HG03378 (cell line): ENCODE measurements around the gene ZSWIM5.
"Not testable (repeated sequence)": the region's sequence is repeated elsewhere in the genome, so short reads cannot be mapped to it uniquely, and the experiment has no call there.

ENCODE experiments used
- ATAC-seq: cut with Tn5 transposase; IDR thresholded peaks from one replicate; pipeline ENCODE4 v1.9.1; 2021; ENCODE audit warnings: mild to moderate bottlenecking, moderate library complexity; ENCODE audit not compliant: unreplicated experiment

Gene ZSWIM5

DNA sequence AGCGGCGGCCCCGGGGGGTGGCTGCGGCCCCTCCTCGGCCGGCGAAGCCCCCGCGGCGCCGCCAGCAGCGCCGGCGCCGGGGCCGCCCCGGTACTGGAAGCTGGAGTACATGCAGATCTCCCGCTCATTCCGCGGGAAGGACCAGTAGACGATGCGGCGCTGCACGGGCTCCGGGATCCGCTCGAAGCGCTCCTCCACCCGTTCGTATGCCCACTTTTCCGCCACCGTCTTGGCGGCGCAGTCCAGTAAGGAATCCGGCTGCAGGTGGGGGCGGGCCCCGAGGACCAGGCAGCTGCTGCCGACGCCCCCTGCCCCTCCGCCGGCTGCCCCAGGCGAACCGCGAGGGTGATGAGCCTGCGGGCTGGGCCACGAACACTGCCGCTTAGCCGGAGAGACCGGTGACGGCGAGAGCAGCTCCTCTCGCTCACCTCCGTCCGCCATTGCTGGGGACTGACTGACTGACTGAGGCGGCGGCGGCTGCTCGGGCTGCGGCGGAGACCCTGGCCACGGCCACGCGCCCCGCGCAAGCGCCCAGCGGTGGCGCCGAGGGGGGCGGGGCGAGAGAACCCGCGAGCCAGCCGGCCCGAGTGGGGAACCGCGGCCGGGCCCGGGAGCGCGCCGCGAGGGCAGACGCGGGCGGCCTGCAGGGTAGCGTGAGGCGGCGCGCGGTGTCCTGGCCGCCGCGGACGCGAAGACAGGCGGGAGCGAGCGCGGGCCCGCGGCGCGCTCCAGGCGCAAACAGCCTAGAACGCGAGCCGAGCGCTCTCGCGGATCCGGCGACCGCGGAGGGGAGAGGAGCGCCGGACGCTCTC, at the start of gene ZSWIM5:
Gene ZSWIM5 (minus strand): TSS at position 696 of the 812 bp plus-strand sequence. CDS start 255 bp downstream, at position 441.
- ATAC-seq = no peak

DNA sequence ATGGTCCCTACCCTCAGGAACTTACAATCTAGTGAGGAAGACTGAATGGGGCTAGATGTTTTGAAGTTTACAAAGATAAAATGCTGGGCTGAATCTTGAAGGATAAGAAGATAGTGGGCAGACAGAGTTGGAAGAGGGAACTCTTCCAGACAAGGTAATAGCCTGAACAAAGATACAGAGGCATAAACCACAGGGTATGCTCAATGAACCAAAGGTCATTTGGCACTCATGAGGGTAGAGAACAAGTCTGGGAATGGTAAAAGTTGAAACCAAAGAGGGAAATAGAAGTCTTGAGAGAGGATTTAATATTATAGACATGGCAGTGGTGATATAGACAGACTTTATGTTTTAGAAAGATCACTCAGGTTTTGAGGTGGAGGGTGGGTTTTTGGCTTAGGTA, 48.1 kb upstream of the ZSWIM5 start:
- ATAC-seq = no peak

DNA sequence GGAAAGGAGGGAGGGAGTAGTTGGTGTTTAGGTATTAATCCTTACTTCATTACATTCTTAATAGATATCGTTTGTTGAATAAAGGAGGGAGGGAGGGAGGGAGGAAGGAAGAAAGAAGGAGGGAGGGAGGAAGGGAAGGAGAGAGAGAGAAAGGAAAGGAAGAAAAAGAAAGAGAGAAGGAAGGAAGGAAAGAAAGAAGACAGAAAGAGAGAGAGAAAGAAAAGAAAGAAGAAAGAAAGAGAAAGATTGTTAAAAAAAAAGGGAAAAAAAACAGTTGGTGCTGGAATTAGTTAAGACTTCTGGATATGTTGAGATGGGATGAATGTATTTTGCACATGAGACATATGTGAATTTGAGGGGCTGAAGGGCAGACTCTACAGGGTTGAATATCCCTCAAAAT, 44.1 kb upstream of the ZSWIM5 start:
- no peak for ATAC-seq

DNA sequence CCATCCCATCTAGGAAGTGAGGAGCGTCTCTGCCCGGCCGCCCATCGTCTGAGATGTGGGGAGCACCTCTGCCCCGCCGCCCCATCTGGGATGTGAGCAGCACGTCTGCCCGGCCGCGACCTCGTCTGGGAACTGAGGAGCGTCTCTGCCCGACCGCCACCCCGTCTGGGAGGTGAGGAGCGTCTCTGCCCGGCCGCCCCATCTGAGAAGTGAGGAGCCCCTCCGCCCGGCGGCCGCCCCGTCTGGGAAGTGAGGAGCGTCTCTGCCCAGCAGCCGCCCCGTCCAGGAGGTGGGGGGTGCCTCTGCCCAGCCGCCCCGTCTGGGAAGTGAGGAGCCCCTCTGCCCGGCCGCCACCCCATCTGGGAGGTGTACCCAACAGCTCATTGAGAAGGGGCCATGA, 41.6 kb upstream of the ZSWIM5 start:
- not testable (repeated sequence) for ATAC-seq

DNA sequence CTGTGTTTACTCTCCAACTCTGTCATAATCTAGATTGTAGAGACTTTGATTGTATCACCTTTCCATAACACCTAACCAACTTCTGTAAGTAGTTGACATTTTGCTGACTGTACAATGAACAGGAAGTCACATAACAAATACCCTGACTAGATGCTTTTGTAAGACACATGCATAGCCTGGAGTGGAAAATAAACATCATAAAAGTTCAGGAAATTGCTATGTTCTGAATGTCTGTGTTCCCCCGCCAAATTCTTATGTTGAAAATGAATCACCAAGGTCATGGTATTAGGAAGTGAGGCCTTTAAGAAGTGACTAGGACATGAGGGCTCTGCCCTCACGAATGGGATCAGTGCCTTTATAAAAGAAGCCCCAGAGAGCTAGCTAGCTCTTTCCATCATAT, 40.4 kb upstream of the ZSWIM5 start:
- no peak for ATAC-seq

DNA sequence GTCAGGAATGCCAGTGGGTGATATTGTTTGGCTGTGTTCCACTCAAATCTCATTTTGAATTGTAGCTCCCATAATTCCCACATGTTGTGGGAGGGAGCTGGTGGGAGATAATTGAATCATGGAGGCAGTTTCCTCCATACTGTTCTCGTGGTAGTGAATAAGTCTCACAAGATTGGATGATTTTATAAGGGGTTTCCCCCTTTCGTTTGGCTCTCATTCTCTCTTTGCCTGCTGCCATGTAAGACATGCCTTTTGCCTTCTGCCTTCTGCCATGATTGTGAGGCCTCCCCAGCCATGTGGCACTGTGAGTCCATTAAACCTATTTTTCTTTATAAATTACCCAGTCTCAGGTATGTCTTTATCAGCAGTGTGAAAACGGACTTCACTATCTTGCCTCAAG, 40.0 kb upstream of the ZSWIM5 start:
- ATAC-seq = not testable (repeated sequence)

DNA sequence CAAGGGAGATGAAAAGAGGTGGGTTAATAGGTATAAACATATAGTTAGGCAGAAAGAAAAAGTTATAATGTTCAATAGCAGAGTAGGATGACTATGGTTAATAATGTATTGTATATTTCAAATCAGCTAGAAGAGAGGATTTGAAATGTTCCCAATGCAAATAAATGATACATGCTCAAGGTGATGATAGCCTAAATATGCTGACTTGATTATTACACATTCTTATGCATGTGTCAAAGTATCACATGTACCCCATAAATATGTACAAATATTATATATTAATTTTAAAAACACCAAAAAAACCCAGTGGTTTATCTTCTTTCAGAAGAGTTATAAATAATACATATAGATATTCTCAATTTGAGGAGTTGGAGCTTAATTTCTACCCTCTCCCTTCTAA, 38.3 kb upstream of the ZSWIM5 start:
- ATAC-seq = no peak

DNA sequence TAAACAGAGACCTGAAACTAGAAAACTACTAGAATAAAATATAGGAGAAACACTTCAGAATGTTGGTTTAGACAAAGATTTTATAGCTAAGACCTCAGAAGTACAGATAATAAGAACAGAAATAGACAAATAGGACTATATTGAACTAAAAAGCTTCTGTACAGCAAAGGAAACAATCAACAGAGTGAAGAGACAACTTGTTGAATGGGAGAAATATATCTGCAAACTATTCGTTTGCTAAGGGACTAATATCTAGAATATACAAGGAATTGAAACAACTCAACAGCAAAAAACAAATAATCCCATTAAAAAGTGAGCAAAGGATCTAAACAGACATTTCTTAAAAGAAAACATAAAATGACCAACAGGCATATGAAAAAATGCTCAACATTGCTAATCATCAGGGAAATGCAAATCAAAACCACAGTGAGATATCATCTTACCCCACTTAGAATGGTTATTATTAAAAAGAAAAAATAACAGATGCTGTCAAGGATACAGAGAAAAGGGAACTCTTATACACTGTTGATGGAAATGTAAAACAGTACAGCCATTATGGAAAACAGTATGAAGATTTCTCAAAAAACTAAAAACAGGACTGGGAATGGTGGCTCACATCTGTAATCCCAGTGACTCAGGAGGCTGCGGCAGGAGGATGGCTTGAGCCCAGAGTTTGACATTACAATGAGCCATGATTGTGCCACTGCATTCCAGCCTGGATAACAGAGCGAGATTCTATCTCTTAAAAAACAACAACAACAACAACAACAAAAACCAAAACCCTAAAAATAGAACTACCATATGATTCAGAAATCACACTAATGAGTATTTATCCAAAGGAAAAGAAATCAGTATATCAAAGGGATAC, 37.3 kb upstream of the ZSWIM5 start:
- ATAC-seq = no peak

DNA sequence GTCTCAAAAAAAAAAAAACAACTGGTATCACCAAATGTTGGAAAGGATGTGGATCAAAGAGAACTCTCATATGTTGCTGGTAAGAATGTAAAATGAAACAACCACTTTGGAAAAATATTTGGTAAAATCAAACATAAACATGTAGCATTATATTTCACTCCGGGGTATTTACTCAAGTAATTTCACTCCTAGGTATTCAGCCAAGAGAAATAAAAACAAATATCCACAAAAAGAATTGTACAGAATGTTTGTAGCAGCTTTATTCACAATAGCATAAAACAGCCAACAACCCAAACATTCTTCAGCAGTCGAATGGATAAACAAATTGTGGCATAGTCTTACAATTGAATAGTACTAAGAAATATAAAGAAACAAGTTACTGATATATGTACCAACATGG, 32.4 kb upstream of the ZSWIM5 start:
- no peak for ATAC-seq

DNA sequence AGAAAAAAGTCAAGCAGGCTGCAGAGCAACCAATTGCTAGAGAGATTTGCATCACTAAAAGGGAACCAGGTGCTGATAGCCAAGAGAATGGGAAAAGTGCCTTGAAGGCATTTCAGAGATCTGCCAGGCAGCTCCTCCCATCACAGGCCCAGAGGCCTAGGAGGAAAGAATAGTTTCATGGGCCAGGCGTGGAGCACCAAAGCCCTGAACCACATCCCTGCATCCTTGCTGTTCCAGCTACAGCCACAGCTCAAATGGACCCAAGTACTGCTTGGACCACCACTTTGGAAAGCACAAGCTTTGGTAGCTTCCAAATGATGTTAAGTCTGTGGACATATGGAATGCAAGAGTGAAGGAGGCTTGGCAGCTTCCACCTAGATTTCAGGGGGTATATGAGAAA, 29.7 kb upstream of the ZSWIM5 start:
- no peak for ATAC-seq

DNA sequence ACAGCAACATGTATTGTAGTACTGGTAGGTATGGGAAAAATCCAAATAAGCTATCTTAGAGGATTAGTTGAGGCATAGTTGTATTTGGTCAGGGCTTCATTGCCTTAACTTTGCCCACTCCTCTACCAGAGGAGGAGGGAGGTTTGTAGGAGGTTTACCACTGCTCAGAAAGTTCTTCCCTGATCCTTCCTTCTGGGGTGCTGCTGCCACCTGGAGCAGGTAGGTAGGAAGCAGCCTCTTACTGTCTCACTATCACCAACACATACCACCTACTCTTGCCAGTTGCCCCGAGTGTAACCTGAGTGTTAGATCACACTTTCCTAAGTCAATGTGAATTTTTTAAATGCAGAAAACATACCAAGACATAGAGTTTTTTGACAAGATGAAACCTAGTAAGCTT, 24.1 kb upstream of the ZSWIM5 start:
- ATAC-seq = no peak

DNA sequence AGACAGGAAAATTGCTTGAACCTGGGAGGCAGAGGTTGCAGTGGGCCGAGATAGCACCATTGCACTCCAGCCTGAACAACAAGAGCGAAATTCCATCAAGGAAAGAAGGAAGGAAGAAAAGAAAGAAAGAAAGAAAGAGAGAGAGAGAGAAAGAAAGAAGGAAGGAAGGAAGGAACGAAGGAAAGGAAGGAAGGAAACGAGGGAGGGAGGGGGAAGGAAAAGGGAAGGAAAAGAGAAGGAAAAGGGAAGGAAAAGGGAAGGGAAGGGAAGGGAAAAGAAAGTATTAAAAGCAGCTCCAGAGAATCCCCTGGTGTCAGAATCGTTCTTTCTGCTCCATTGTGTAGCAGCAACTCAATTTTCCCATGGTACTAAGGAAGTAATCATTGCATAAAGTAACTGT, 19.2 kb upstream of the ZSWIM5 start:
- no peak for ATAC-seq

DNA sequence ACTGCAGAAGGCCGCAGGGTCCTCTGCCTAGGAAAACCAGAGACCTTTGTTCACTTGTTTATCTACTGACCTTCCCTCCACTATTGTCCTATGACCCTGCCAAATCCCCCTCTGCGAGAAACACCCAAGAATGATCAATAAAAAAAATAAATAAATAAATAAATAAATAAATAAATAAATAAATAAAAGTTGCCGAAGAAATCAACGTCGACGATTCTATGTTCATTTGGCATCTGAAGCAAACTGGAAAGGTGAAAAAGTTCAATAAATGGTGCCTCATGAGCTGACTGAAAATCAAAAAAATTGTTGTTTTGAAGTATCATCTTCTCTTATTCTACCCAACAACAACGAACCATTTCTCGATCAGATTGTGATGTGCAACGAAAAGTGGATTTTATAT, 17.3 kb upstream of the ZSWIM5 start:
- not testable (repeated sequence) for ATAC-seq

DNA sequence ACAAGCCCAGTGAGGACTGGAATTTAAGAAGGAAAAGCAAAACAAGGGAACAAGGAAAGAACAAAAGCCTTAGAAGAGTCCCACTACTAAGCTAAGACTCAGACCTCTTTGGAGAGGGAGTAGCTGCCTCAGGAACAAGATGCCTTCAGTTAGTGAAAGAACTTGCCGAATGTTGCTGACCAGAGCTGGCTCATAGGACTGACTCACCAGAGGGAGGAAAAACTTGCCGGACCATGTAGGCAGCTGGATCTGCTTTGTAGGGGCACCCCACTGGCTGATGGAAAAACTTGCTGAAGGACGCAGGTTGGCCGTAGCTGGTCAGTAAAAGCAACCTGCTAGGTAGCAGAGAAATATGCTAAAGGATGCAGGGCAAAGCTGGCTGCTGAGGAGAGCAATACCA, 15.3 kb upstream of the ZSWIM5 start:
- no peak for ATAC-seq

DNA sequence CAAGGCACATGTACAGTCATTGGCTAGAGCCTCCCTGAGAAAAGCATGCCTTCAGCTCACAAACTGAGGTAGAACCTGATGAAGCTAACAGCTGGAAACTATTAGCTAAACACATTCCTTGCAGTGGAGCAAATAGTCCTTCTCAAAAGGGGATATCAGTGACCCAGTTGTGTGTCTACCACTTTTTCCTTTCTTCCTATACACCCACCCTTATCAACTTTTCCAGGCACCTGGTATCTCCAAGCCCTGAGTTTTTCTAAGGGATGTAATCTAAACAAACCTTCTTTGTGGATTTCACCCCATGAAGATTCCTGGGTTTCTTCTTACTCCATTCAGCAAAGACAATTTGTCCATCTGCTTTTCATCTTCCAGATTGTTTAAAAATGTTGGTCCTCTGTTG, 10.5 kb upstream of the ZSWIM5 start:
- no peak for ATAC-seq

DNA sequence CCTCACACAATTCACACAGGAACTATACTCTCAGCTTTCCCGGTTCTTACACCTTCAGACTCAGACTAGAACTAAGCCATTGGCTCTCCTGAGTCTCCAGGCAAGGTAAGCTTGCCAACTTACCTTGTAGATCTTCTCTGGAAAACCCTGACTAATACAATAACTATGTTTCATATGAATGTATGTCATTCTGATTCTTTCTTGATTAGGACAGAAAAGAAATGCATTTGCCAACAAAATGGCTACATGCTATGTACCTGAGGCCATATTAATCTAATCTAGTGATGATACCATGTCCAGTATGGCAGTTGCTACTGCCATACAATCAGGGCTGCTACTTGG, 9.8 kb upstream of the ZSWIM5 start:
- no peak for ATAC-seq

DNA sequence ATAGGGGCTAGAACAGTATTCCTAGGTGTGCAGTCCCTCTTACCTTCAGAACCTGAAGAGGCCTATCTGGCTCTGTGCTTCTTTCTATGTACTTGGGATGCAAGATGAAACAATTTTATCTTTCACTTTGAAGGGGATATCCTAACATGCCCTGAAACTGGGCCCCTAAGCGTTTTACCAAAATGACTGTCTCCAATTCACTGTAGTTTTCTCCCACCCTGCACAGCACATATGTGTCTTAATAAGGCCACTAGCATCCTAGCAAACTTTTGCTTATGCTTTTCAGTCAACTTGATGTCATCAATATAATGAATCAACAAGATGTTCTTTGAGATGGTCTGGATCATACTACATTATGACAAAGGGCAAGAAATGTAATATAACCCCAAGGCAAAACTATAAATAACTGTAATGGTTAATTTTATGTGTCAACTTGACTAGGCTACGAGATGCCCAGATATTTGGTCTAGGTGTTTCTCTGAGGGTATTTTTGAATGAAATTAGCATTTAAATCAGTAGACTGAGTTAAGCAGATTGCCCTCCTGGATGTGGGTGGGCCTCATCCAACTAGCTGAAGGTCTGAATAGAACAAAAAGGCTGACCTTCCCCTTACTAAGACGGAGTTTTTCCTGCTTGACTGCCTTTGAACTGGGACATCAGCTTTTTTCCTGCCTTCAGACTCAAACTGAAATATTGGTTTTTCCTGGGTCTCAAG, 9.2 kb upstream of the ZSWIM5 start:
- ATAC-seq = no peak

DNA sequence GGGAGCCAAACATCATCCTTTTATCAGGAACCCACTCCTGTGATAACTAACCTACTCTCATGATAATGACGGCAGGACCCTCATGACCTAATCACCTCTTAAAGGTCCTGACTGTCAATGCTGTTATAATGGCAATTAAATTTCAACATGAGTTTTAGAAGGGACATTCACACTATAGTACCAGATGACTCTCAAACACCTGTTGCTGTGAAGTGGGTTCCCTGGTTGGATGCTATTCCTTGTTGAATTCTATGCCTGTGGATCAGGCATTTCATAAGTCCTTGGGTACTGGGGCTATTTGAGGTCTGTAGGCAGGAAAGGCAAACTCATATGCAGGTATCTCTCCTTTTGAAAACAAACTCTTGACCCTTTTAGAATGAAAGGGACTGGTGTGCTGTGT, 7.5 kb upstream of the ZSWIM5 start:
- ATAC-seq = no peak

DNA sequence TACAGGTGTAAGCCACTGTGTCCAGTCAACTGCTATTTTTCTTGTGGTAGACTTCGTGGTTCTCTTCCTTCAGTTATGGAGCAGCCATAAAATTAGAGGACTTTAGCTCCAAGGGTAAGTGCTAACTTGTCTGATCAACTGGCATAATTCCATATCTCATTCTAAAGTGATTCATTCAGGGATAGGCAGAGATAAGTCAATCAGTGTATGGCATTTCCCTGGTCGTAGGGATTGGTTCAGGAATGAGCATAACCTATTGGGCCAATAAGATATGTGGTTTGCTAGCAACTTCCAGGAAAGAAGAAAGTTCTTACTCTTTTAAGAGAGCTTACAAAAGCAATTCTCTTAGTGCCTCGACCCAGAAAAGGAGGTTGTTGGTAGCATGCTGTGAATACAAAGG, 4.7 kb upstream of the ZSWIM5 start:
- no peak for ATAC-seq

DNA sequence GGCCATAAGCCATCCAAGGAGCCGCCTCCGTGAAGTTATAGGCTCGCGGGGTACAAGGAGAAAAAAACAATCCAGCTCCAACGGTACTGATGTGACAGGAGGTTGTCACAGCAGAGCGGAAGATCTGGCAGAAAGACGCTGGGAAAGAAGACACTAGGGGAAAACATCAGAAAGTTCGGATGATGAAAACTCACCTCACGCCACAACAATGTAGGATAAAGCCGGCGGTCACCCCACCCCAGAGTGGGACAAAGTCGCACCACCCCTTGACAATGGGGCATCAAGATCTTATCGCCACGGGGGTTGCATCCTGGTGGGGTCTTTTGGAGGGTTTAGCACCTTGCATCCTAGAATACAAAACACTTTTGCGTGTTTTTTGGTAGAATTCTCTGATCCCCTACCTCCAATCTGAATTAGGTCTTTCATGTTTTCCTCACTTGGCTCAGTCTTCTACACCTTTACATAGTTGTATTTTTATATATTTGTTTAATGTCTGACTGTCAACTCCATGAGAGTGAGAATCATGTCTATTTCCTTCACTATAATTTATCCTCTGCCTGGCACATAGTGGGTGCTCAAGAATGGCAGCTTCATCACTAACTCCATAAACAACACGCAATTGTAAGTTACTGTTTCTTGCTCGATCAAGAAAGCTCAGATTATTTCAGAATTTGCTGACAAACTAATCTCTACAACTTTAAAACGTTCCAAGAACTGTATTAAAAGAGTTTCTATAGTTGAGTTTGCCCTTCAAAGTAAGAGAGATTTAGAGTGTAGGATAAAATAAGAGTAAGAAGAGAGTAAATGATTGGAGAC, 611 bp upstream of the ZSWIM5 start:
- no peak for ATAC-seq
